VCaP (cell line): ENCODE data around the gene ATP13A5.

Experiments used
- H3K27ac ChIP-seq: fragments of 450-650 bp; 2 replicates; pipeline ENCODE4 v1.5.1; 2017
- CTCF ChIP-seq: fragments of 450-650 bp; conservative IDR thresholded peaks from 2 replicates; pipeline ENCODE4 v1.5.1; 2017; ENCODE audit warnings: mild to moderate bottlenecking, moderate library complexity

The ATP13A5 gene

GRCh38 chr3:193396451-193397244, 18.1 kb upstream of the ATP13A5 start:
- H3K27ac ChIP-seq: no peak overlapping the region
- no peak for TF ChIP-seq CTCF

GRCh38 chr3:193391902-193392301, 13.3 kb upstream of the ATP13A5 start:
- no peak overlapping the region for H3K27ac ChIP-seq
- no peak for TF ChIP-seq CTCF

- no peak for TF ChIP-seq CTCF
- no peak overlapping the region for H3K27ac ChIP-seq
These were observed 10.8 kb upstream of the ATP13A5 start for GRCh38 chr3:193389335-193389734.

GRCh38 chr3:193388361-193388760, 9.8 kb upstream of the ATP13A5 start:
- TF ChIP-seq CTCF: no peak
- H3K27ac ChIP-seq: no peak overlapping the region

- no peak for TF ChIP-seq CTCF
- H3K27ac ChIP-seq: no peak overlapping the region
These were observed 9.0 kb upstream of the ATP13A5 start for GRCh38 chr3:193387596-193387995.

- no peak for TF ChIP-seq CTCF
- no peak overlapping the region for H3K27ac ChIP-seq
These were observed 962 bp downstream of the ATP13A5 start for GRCh38 chr3:193377591-193377990.

- H3K27ac ChIP-seq: no peak overlapping the region
- TF ChIP-seq CTCF: no peak
These were observed 2.9 kb downstream of the ATP13A5 start for GRCh38 chr3:193375614-193376013.
